ENCODE measurements around the gene NUCKS1.

DNA sequence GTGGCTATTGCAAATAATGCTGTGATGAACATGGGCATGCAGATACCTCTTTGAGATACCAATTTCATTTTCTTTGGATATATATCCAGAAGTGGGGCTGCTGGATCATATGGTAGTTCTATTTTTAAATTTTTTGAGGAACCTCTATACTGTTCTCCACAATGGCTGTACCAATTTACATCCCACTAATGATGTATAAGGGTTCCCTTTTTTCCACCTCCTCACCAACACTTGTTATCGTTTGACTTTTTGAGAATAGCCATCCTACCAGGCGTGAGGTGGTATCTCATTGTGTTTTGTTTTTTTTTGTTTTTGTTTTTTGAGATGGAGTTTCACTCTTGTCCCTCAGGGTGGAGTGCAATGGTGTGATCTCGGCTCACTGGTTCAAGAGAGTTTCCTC, 6.6 kb upstream of the NUCKS1 start:
- no peak for TF ChIP-seq POLR2A (IDR thresholded peaks at IDR 0.05; ENCODE audit: low read depth, low read length)
- TF ChIP-seq POLR2AphosphoS5 (IDR thresholded peaks at IDR 0.05; ENCODE audit: low read depth, low read length), result no peak
- no peak for TF ChIP-seq TAF1 (IDR thresholded peaks at IDR 0.05; ENCODE audit: borderline replicate concordance, low read depth, low read length)

Measured in GM12892 (cell line).